DMS153 (cell line): ENCODE measurements around the gene SC5D.

Experiments used
- DNase-seq: peaks from one replicate; lab custom pipeline; 2025; lab: John Stamatoyannopoulos, UW

Gene SC5D

DNA sequence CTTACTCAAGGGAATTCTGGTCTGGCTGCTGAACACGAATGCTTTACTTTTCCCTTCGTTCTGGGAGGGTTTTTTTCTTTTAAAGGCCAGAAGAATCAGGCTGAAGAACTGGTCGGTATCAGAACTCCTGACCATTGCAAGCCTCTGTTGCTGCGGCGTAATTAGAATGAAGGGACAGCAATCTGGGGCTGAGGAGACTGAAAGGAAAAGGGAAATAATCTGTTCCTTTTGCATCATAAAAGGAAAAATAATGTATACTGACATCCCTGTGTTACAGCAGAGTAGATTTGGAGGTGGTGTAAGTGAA is 670 bp downstream of the SC5D start:
- no peak for DNase-seq

DNA sequence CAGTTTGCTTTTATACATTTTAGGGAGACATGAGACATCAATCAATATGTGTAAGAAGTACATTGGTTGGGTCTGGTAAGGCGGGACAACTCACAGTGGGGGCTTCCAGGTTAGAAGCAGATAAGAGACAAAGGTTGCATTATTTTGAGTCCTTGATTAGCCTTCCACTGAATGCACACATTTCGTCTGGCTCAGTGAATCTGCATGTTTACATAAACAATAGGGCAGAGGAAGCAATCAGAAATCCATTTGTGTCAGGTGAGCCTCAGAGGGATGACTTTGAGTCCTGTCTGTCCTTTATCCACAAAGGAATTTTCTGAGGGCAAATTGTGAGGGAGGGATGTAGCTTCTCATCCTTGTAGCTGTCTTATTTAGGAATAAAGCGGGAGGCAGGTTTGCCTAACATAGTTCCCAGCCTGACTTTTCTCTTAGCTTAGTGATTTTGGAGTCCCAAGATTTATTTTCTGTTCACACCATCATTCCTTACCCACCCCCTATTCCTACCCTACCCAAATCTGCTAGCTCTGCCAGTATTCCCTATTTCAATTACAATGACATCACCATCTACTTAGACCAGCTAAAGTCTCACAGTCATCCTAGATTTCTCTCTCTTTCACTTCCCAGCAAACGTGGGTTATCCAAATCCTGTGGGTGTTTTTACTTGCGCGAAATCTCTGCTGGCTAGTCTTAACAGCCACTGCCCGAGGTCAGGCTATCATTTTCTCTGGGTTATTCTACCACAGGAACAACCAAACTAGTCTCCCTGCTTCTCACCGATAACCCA is 2.9 kb downstream of the SC5D start:
- no peak for DNase-seq

DNA sequence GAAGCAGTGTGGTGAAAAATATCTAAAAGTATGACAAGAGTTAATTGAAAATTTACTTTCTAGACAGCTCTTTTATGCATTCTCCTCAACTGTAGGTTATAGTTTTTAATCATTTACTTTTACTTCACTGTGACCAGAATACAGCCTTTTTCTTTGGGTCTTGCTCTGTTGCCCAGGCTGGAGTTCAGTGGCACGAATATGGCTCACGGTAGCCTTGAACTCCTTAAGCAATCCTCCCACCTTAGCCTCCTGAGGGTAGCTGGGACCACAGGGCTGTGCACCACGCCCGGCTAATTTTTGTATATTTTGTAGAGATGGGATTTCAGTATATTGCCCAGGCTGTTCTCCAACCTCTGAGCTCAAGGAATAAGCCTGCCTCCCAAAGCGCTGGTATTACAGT is 5.3 kb downstream of the SC5D start:
- DNase-seq = no peak

DNA sequence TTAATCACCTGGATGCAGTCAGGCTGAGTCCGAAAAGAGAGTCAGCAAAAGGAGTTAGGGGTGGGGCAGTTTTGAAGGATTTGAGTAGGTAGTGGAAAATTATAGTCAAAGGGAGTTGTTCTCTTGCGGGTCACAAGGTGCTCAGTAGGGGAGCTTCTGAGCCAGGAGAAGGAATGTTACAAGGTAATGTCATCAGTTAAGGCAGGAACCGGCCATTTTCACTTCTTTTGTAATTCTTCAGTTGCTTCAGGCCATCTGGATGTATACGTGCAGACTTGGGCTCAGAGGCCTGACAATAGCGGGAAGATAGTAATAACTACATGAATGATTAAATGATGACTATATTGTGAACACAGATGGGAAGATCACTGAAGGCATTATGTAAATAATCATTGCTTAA is 6.2 kb downstream of the SC5D start:
- DNase-seq = no peak

DNA sequence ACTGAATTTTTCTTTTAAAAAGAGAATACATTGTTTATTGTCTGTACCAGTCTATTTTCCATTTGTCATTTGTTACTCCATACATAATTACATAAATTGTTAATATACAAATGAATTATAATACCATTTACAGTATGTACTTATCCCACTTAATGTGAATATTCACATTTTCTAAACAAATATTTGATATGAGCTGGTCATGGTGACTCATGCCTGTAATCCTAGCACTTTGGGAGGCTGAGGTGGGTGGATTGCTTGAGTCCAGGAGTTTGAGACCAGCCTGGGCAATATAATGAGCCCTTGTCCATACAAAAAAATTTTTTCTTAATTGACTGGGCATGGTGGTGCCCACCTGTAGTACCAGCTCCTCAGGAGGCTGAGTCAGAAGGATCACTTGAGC is 6.8 kb downstream of the SC5D start:
- no peak for DNase-seq

DNA sequence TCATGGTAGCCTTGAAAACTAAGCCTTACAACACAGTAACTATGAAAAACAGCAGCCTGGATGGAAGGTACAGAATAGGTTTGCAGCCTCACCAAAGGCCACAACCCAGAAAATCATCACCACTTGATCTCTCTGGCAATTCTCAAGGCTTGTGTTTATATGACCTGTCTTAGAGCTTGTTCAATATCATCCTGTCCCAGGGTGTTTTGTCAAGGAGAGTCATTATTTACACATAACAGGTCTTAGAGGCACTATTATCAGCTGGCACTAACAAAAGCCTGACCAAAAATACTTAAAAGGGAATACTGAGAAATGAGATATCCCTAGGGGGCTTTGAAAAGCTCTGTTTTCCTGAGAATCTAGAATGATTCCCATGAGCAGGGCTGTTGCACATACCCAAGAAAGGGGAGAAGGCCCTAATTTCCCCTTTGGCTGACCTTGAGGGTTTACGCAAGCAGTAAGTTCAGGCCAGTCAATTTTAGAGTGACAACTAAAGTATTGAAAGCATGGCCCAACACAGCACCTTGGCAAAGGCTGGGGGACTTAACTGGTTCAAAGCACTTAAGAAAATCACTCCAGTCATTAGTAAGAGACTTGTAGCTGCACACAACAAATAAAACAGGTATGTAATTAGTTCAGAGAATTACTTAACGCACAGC is 7.9 kb downstream of the SC5D start:
- DNase-seq = no peak

DNA sequence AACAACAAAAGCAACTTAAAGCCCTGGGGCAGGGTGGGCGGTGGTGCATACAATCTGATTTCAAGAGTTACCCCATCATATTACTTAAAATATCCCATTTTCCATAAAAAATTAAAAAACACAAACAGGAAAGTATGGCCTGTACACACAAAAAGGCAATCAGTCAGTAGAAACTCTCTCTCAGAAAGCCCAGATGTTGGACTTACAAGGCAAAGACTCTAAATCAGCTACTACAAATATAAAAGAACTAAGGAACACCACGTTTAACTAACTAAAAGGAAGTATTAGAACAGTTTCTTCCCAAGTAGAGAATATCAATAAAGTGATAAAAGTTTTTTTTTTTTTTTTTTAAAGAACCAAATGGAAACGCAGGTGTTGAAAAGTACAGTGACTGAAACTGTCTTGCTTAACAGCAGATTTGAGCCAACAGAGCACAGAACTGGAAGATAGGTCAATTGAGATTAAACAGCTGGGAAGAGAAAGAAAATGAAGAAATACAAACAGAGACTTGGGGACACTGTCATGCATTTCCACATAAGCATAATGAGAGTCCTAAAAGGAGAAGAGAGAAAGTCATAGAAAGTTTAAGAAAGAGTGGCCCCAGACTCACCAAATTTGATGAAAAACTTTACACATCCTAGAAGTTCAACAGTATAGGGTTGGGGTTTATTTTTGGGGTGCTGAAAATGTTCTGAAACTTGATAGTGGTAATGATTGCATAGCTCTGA is 8.6 kb downstream of the SC5D start:
- no peak for DNase-seq

DNA sequence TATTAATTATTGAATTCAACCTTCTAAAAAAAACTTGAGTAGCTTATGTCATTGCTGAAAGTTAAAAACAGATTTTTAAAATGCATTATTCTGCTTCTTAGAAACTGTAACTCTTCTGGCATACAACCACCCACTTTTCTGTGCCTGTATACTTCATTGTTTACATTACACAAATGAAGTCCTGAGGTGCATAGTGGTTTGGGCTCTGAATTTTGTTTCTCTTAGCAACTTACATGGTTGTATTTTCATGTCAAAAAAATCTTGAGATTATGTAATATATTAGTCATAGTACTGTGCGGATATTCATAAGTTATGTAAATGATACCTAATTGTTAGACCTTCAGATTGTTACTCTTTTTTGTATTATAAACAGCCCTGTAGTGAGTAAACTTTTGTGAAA is 12.2 kb downstream of the SC5D start:
- no peak for DNase-seq

DNA sequence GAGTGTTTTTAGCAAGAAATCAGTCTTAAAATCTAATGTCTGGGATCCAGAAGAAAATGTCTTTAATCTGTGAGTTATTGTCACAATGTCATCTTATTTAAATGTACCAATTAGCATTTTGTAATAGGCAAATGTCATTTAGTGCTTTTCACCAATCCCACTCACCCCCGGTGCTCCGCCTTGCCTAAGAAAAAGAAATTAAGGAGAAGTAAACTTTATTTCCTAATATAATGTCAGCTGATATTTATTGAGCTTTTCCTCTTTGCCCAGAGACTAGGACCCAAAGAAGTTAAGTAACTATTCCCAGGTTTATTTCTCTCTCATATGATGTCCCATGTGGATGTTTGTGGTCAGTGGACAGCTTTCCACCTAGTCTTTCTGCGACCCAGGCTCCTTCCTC is 16.2 kb downstream of the SC5D start:
- no peak for DNase-seq

DNA sequence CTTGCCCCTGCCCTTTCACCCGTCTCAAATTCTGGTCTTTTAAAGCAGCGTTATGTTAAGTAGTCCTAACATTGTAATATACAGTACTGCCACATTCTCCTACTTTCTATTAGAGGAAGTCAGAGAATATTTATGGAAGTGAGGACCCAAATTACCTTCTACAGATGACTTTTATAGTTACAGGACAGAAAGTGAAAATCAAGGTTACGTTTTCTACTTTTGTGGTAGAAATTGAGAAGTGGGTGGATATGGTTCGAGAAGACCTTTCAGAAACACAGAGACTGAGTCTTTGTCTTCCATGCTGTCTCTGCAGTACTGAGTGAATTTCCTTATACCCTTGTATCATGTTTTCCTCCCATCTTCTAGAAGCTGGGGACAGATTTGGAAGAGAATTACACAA is 17.1 kb downstream of the SC5D start:
- no peak for DNase-seq

DNA sequence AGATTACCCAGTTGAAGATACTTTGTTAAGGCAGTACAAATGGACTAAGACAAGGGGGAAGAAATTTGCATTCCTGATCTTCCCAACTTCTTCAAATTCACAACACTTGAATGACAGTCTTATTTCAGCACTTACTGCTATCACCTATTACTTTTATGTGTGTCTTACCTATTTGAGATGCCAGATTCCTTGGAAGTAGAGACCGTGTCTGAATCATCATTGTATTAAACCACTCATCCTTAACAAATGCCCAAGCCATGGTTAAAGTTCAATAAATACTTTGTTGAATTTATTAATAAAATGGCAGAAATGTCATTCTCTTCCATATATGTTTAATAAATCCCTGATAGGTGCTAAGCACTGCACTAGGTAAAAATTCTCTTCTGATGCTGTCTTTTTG is 18.3 kb downstream of the SC5D start:
- DNase-seq = no peak

DNA sequence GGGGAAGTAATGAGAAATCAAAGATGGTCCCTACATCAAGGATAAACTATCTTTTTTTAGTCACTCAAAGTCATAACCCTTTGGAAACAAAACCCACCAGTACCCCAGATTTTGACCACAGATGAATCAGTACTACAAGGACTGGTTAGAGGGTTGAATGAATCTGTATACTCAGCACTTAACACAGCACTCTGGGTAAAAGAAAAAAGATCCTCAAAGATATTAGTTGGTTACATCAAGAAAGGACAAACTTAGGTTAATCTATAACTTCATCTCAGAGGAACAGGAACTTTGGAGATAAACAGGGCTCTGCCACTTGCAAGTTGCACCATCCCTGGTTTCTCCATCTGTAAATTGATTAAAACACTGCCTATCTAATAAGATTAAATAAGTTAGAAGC is 18.8 kb downstream of the SC5D start:
- DNase-seq = no peak

DNA sequence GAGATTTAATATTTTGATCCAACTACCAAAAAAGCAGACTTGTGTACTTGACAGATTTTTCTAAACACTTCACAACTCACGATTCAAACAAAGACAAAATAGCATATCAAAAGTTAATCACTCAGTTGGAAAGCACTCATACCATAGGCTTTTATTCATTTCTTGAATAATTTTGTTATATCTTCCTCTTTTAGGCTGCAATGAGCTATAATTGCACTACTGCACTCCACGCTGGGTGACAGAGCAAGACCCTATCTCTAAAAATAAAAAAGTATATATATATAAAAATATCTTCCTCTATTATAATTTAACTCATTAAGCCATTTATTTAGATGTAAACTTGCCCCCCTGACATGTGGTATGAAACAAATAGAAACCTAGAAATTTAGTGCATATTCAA is 19.9 kb downstream of the SC5D start:
- DNase-seq = no peak

DNA sequence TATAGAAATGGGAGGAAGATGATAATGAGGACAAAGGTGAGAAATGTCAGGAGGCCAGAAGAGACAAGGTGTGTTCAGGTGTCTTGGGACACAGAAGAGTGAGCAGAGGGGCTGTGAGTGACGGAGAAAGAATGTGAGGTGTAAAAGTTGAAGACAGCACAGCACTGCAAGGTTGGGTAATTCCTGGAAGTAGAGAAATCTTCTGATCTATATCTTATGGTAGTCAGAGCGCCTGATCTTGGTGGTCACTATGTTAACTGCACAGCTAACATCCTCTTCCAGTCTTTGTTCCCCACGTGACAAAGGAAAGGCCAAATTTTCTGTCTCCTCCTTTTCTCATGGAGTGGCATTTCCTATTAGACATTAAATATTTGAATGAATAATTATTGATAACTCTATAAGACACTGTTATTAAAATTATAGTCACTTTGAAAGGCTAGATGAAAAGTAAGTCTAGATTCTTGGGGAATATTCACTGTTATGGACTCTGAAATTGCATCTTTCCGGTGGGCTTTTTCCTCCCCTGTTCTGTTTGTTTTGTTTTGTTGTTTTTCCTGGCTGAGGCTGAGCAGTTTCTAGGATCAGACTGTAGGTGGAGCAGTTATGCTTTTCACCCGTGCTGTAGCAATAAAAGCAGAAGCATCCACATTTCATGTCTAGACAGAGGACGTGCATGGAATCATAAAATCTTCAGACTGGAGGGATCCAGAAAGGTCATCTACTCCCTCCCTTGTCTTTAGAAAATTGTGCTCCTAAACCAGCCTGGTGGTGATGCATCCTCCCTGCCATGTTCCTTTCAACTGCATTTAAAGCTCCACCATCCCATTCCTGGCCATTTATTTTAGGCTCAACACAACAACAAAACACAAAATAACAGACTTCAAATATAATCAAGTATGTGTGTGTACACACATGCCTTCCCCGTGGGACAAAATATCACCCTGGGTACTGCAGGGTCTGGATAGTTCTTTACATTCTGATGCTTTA is 26.6 kb downstream of the SC5D start:
- peak; percentile 19 for DNase-seq

DNA sequence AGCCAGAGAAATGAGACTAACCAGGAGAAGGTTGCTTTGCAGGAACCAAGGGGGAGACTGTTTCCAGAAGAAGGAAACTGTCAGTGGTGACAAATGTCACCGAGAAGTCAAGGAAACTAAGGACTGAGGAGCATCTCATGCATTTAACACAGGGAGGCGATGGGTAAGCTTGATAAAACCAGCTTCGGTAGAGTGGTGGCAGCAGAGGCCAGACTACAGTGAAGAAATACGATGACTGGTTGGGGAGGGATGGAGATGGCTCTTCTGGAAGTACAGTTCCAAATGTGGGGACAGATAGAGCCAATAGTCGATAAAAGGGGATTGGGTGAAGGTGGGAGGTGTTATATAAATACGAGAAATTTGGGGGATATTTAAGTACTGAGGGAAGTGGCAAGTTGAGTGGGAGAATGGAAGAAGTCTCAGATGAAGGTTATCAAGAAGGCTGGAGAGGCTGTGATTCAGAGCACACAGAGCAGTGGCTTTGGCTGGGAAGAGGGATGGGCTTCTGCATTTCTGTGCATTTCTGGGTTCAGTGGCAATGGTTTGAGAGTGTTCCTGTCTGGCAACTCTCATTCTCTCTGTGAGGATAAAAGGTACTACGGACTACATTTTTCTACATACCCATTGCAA is 29.2 kb downstream of the SC5D start:
- DNase-seq = peak; percentile 57

DNA sequence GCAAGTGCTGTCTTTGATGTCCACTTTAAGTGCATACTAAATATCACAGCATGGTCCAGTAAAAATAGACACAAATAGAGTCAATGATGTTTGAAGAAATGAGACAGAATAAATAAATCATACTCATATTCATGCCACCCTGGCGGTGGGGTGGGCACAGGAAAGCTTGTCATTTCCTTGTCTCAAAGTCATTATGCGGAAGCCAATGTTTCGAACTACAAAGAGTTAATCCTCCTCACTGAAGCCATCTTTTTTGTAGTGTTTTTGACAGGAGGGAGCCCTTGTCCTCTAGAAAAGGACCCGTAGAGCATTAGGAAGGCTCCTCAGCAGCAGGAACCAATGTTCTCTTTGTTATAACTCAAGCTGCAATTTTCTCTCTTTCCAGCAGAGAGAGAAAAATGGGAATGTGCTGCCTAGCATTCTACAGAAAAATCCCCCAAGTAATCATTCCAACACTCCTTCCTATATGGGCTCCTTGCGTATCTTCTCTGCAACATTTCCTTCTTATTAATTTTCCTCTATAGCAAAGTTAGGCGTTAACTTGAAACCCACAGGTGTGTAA is 30.6 kb downstream of the SC5D start:
- no peak for DNase-seq

DNA sequence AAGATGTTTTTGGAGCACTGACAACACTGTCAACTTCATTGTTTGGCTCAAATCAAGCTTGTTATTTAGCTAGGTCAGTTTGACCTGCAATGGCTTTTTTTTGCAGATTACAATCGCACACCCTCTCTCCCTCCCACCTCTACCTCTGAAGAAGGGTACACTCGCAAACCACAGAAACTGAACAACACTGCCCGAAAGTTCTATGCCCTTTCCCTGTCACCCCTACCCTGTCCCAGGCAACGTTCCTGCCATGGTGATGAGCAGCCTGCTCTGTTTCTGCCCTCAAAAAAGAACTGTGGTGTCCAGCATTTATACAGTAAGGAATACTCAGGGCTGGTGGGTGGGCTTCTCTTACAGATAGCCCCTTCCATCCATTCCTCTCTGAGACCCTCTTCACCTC is 33.7 kb downstream of the SC5D start:
- DNase-seq = no peak

DNA sequence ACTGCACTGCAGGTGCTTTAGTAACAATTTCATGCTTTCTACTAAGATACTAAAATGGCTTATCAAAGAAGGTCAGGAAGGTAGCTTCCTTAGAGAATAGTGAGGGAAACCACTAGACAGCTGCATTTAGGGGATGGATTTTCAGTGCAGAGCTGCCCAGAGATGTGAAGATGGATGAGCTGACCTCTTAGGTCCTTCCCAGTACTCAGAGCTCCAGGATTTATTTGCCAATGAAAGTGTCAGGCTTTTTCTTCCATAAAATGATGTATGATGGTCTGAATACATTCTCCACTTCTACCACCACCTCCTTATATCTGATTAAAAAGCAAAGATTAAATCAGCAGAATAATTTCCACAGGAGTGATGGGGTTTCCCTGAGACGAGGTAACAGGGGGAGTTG is 35.0 kb downstream of the SC5D start:
- DNase-seq = no peak

DNA sequence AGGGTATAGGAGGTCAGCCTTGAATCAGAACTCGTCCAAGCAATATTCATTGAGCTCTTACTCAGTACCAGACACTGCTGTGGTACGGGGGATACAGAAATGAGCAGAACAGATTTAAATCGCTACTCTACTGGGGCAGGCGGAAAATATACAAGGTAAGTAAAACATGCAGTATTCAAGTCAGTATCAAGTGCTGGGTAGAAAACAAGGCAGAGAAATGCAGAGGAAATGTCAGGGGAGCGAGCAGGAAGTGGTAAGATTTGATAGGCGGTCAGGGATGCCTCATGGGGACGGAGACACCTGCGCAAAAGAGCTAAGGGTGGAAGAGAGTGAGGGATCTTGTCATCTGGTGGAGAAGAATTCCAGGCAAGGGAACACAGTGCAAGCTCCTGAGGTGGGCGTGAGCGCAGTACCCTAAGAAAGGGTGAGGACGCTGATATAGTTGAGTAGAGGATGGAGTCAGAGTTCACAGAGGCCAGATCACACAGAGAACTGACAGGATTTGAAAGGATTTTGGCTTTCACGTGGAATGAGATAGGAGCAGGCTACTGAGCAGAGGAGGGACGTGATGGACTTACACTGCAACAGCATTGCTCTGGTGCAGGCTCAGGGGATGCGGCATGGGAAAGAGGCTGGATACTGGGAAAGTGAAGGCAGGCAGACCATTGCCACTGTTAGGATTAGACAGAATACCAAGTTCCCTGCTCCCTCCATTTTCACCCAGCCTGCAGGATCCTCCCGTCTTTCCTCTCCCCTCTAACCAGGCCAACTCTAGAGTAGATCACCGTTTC is 35.8 kb downstream of the SC5D start:
- DNase-seq = no peak

DNA sequence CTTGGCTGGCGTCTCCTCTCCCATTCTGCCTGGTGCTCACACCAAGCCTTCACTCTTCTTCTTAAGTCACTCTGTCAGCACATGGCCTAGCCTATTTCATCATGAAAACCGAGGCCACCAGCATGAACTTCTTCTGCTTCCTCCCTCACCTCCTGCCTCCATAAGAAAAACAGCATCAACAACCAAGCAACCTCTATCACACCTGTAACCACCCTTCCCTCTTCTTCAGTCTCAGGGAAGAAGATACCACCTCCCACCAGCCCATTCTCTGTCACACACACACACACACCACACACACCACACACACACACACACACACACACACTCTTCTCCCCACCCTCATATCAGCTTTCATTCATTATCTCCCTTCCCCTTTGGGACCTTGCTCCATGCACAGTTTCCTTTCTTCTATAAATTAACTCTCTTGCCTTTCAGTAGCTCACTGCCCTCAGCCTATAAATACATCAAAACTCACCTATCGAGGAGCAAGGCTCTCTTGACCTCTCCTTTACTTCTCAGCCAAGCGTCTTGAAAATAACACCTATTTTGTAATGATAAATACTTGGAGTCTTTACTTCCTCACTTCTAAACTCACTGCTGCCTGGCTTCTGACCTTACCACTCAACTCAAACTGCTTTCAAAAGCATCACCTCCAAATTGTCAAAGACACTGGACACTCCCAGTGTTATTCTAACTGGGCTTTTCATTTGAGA is 36.6 kb downstream of the SC5D start:
- no peak for DNase-seq
